Panc1 (cell line): ENCODE measurements around the gene MRPS2. TPM values are rescaled to one million over a fixed set of nuclear protein-coding genes. Genes with fewer than 3 reads are reported as not detected.

Experiments used
- ATAC-seq: fragments of 200-7000 bp; cut with Tn5 transposase; 2 replicates; pipeline ENCODE4 v1.9.1; 2020; ENCODE audit warnings: mild to moderate bottlenecking, moderate library complexity
- BruUV-seq: library from RNA; stranded (reverse); fragments of 400-500 nt; replicated peaks from 2 replicates; lab custom pipeline; 2021; lab: Mats Ljungman, UMichigan
- CTCF ChIA-PET: fragments of 300-600 bp; sonication (Branson Sonifier 250); formaldehyde crosslinking; loops from one replicate; lab custom pipeline; 2022; ENCODE audit warnings: antibody characterized with exemption; lab: Charles Lee
- POLR2A ChIA-PET: fragments of 300-600 bp; sonication (Branson Sonifier 250); formaldehyde crosslinking; loops from one replicate; lab custom pipeline; 2022; ENCODE audit warnings: antibody characterized with exemption; lab: Charles Lee
- DNase-seq: peaks from one replicate; pipeline ENCODE4 v3.0.0-alpha.2; 2010; ENCODE audit warnings: low read depth, low spot score
- H3K27ac ChIP-seq: 2 replicates; pipeline ENCODE4 v1.5.1; 2011; ENCODE audit warnings: mild to moderate bottlenecking, low read length, inconsistent platforms
- H3K27me3 ChIP-seq: fragments of 200-500 bp; sonication (Bioruptor generic); 2 replicates; pipeline ENCODE4 v1.6.0; 2014; ENCODE audit warnings: low read length, inconsistent platforms; ENCODE audit not compliant: control insufficient read depth, insufficient read depth
- H3K36me3 ChIP-seq: fragments of 200-500 bp; sonication (Bioruptor generic); 2 replicates; pipeline ENCODE4 v1.5.1; 2014; ENCODE audit warnings: inconsistent platforms, mild to moderate bottlenecking, low read length, moderate library complexity; ENCODE audit not compliant: control insufficient read depth, insufficient read depth
- H3K4me1 ChIP-seq: 2 replicates; pipeline ENCODE4 v1.5.1; 2011; ENCODE audit warnings: inconsistent platforms, mild to moderate bottlenecking, low read length, moderate library complexity; ENCODE audit not compliant: control insufficient read depth, insufficient read depth
- H3K4me3 ChIP-seq, 2 experiments: 2 replicates each; pipeline ENCODE4 v1.5.1; 2011 to 2012; ENCODE audit warnings: low read depth in 2 of 2, low read length in 2 of 2, mild to moderate bottlenecking in 2 of 2, inconsistent platforms in 1 of 2, moderate library complexity in 1 of 2
- H3K9me3 ChIP-seq: fragments of 200-500 bp; sonication (Bioruptor generic); 2 replicates; pipeline ENCODE4 v1.5.1; 2014; ENCODE audit warnings: low read depth, mild to moderate bottlenecking, inconsistent platforms, low read length, moderate library complexity; ENCODE audit not compliant: control insufficient read depth, insufficient read depth
- POLR2AphosphoS5 ChIP-seq: IDR thresholded peaks from 2 replicates; pipeline ENCODE4 v1.6.1; 2012; ENCODE audit warnings: mild to moderate bottlenecking, low read depth, low read length, moderate library complexity
- SIN3A ChIP-seq: IDR thresholded peaks from 2 replicates; pipeline ENCODE4 v1.6.1; 2012; ENCODE audit warnings: low read depth, mild to moderate bottlenecking, low read length, moderate library complexity, borderline replicate concordance; ENCODE audit not compliant: insufficient read depth
- TCF7L2 ChIP-seq: IDR thresholded peaks from 2 replicates; pipeline ENCODE4 v1.6.1; 2011; ENCODE audit warnings: mild to moderate bottlenecking, low read depth, low read length, inconsistent platforms
- in situ Hi-C: cut with HindIII; loops from 2 replicates; pipeline ENCODE4 v1.10.0; 2016; ENCODE audit warnings: low sequenced_read_pairs, low pct_unique_long_range_greater_than_20kb
- intact Hi-C: fragments of 100-400 bp; cut with micrococcal nuclease; formaldehyde crosslinking; loops from one replicate; pipeline ENCODE4 v1.10.0; 2022; ENCODE audit not compliant: unreplicated experiment
- total RNA-seq: library from RNA; stranded (reverse); gene quantifications from one replicate; pipeline ENCODE4 v1.2.1, GENCODE V29; 2021; ENCODE audit not compliant: unreplicated experiment
- TF ChIP-seq, protein P1 (sequence below), 2 experiments: IDR thresholded peaks; 2 replicates each; pipeline ENCODE4 v1.6.1; 2011 to 2012; ENCODE audit warnings: low read depth in 2 of 2, control low read depth in 1 of 2, low read length in 1 of 2, mild to moderate bottlenecking in 1 of 2, moderate library complexity in 1 of 2; ENCODE audit not compliant: insufficient read depth in 1 of 2
- TF ChIP-seq, protein P2 (sequence below): fragments of 450-650 bp; IDR thresholded peaks from 2 replicates; pipeline ENCODE4 v1.5.1; 2017; ENCODE audit warnings: mild to moderate bottlenecking

Gene MRPS2
- total RNA-seq, 1 experiment from 2014 or later = 33.5 TPM

DNA sequence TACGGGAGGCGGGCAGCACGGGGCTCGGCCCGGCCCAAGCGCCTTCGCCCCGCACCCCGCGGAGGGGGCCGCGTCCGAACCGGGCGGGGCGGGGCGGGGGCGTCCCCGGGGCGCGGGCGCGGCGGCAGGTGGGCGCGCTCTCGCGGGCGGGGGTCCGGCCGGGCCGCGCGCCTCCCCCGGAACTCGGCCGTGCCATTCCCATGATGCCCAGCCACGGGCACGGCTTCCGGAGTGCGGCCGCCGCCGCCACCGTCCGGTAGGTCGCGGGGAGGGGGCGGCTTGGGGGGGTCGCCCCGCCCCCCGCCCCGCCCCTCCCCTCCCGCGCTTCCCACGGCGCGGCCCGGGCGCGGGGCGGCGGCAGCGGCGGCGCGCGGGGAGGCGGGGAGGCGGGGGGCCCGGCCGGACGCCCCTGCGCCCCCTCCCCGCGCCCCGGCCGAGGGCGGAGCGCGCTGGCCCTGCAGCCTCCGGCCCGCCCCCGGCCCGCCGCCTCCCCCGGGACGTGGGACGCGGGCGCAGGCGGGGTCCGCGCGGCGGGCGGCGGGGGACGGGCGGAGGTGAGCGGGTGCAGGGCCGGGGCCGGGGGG, 20.9 kb upstream of the MRPS2 start, which contains the start of gene PPP1R26:
TSS of gene PPP1R26 (plus strand) at position 314 of the 584 bp plus-strand sequence. CDS start 4,729 bp downstream, outside the sequence.
- Histone ChIP-seq H3K4me3 (peak within 1 kb of the TSS; percentile 64 to 73), H3K9me3 (no peaks in the 10 kb centered on the region), H3K27me3 (no peaks in the 10 kb centered on the region), H3K36me3 (peaks cover 3% of the 10 kb centered on the region; the same call in 1 of the 2 replicates), H3K4me1 (peaks cover 3% of the 10 kb centered on the region; the same call in 1 of the 2 replicates), H3K27ac (peak within 1 kb of the TSS; percentile 54)
- TF ChIP-seq POLR2AphosphoS5 (no peak), TCF7L2 (no peak), SIN3A (no peak)
- TF ChIP-seq, protein P1, sequence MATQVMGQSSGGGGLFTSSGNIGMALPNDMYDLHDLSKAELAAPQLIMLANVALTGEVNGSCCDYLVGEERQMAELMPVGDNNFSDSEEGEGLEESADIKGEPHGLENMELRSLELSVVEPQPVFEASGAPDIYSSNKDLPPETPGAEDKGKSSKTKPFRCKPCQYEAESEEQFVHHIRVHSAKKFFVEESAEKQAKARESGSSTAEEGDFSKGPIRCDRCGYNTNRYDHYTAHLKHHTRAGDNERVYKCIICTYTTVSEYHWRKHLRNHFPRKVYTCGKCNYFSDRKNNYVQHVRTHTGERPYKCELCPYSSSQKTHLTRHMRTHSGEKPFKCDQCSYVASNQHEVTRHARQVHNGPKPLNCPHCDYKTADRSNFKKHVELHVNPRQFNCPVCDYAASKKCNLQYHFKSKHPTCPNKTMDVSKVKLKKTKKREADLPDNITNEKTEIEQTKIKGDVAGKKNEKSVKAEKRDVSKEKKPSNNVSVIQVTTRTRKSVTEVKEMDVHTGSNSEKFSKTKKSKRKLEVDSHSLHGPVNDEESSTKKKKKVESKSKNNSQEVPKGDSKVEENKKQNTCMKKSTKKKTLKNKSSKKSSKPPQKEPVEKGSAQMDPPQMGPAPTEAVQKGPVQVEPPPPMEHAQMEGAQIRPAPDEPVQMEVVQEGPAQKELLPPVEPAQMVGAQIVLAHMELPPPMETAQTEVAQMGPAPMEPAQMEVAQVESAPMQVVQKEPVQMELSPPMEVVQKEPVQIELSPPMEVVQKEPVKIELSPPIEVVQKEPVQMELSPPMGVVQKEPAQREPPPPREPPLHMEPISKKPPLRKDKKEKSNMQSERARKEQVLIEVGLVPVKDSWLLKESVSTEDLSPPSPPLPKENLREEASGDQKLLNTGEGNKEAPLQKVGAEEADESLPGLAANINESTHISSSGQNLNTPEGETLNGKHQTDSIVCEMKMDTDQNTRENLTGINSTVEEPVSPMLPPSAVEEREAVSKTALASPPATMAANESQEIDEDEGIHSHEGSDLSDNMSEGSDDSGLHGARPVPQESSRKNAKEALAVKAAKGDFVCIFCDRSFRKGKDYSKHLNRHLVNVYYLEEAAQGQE (IDR thresholded peaks at IDR 0.05; ENCODE audit: insufficient read depth in 1 of 2, low read depth in 2 of 2, low read length in 1 of 2) = no peak
- TF ChIP-seq, protein P2, sequence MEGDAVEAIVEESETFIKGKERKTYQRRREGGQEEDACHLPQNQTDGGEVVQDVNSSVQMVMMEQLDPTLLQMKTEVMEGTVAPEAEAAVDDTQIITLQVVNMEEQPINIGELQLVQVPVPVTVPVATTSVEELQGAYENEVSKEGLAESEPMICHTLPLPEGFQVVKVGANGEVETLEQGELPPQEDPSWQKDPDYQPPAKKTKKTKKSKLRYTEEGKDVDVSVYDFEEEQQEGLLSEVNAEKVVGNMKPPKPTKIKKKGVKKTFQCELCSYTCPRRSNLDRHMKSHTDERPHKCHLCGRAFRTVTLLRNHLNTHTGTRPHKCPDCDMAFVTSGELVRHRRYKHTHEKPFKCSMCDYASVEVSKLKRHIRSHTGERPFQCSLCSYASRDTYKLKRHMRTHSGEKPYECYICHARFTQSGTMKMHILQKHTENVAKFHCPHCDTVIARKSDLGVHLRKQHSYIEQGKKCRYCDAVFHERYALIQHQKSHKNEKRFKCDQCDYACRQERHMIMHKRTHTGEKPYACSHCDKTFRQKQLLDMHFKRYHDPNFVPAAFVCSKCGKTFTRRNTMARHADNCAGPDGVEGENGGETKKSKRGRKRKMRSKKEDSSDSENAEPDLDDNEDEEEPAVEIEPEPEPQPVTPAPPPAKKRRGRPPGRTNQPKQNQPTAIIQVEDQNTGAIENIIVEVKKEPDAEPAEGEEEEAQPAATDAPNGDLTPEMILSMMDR = no peak
- intact Hi-C loops = no loop called here
- no peak for DNase-seq
- peak; percentile 69 for ATAC-seq
- BruUV-seq = no TSS peak
- POLR2A ChIA-PET = no interaction called here
- in situ Hi-C loops = no loop called here
- CTCF ChIA-PET = no interaction called here

GRCh38 chr9:135480071-135480939, 20.2 kb upstream of the MRPS2 start:
- in situ Hi-C loops = no loop called here
- Histone ChIP-seq H3K9me3 (no peaks in the 10 kb centered on the region), H3K4me1 (peaks cover 3% of the 10 kb centered on the region; the same call in 1 of the 2 replicates), H3K36me3 (peaks cover 3% of the 10 kb centered on the region), H3K4me3 (peak overlapping the region; percentile 64 to 73), H3K27me3 (no peaks in the 10 kb centered on the region), H3K27ac (peak overlapping the region; percentile 54; the same call in 1 of the 2 replicates)
- DNase-seq (no peak), ATAC-seq (peak; percentile 83)
- TF ChIP-seq, protein P1 (IDR thresholded peaks at IDR 0.05; ENCODE audit: insufficient read depth in 1 of 2, low read depth in 2 of 2, low read length in 1 of 2) = no peak
- TF ChIP-seq SIN3A (no peak), POLR2AphosphoS5 (no peak), TCF7L2 (no peak)
- TF ChIP-seq, protein P2 = no peak
- no TSS peak for BruUV-seq
- ChIA-PET POLR2A (no interaction called here), CTCF (no interaction called here)
- intact Hi-C loops = no loop called here
